ENCODE results near the gene VEGFB. TPM values are rescaled to one million over a fixed set of nuclear protein-coding genes. Genes with fewer than 3 reads are reported as not detected.
A peak's percentile ranks its signal among the peaks of the same experiment; 100 is the strongest.

VEGFB gene
- total RNA-seq, 1 donor from 2014 or later, result 20.4 TPM

GRCh38 chr11:64247729-64248531 lies 13.5 kb downstream of the VEGFB start:
- DNase-seq, result no peak

- DNase-seq, result no peak
Measured at GRCh38 chr11:64248578-64248977, 14.2 kb downstream of the VEGFB start.

- no peak for DNase-seq
Measured at GRCh38 chr11:64249038-64249437, 14.7 kb downstream of the VEGFB start.

GRCh38 chr11:64249563-64250414 lies 15.4 kb downstream of the VEGFB start:
- no peak for DNase-seq

GRCh38 chr11:64250415-64251015 lies 16.1 kb downstream of the VEGFB start:
- DNase-seq, result no peak

- peak; percentile 66 for DNase-seq
Measured at GRCh38 chr11:64251016-64251752, 16.8 kb downstream of the VEGFB start, which contains the start of gene PLCB3. PLCB3 (plus strand) TSS chr11:64251530; CDS start chr11:64251650, 120 bp downstream.

- DNase-seq, result no peak
Measured at GRCh38 chr11:64251753-64252002, 17.3 kb downstream of the VEGFB start.

GRCh38 chr11:64252003-64252872 lies 17.9 kb downstream of the VEGFB start:
- DNase-seq, result peak; percentile 40

- DNase-seq, result no peak
Measured at GRCh38 chr11:64253043-64253442, 18.7 kb downstream of the VEGFB start.

GRCh38 chr11:64253481-64253880 lies 19.1 kb downstream of the VEGFB start:
- DNase-seq, result no peak

- no peak for DNase-seq
Measured at GRCh38 chr11:64254326-64254725, 19.9 kb downstream of the VEGFB start.

- DNase-seq, result no peak
Measured at GRCh38 chr11:64255135-64256128, 21.0 kb downstream of the VEGFB start.

- no peak for DNase-seq
Measured at GRCh38 chr11:64256300-64256699, 21.9 kb downstream of the VEGFB start.

GRCh38 chr11:64258356-64258755 lies 24.0 kb downstream of the VEGFB start:
- no peak for DNase-seq

- DNase-seq, result no peak
Measured at GRCh38 chr11:64258946-64259532, 24.7 kb downstream of the VEGFB start.

- no peak for DNase-seq
Measured at GRCh38 chr11:64259533-64260067, 25.2 kb downstream of the VEGFB start.

GRCh38 chr11:64260147-64260708 lies 25.8 kb downstream of the VEGFB start:
- no peak for DNase-seq

- no peak for DNase-seq
Measured at GRCh38 chr11:64261556-64262080, 27.2 kb downstream of the VEGFB start.
